Kidney tubule cell (primary cell): ENCODE data around the gene CDYL2.

Experiments
- DNase-seq: peaks from one replicate; pipeline ENCODE4 v3.0.0-alpha.2; 2018; ENCODE audit warnings: low spot score

CDYL2 gene

GRCh38 chr16:80594756-80595155 is 209.6 kb downstream of the CDYL2 start:
- DNase-seq = no peak

- DNase-seq = no peak
These were observed 212.1 kb downstream of the CDYL2 start for GRCh38 chr16:80592273-80592672.

GRCh38 chr16:80591071-80591915 is 213.1 kb downstream of the CDYL2 start:
- no peak for DNase-seq

- no peak for DNase-seq
These were observed 217.3 kb downstream of the CDYL2 start for GRCh38 chr16:80587071-80587470.

GRCh38 chr16:80586476-80586875 is 217.9 kb downstream of the CDYL2 start:
- no peak for DNase-seq

- no peak for DNase-seq
These were observed 218.6 kb downstream of the CDYL2 start for GRCh38 chr16:80585764-80586163.

- peak; percentile 66 for DNase-seq
These were observed 220.9 kb downstream of the CDYL2 start for GRCh38 chr16:80583466-80583865.

- DNase-seq = peak; percentile 57
These were observed 224.1 kb downstream of the CDYL2 start for GRCh38 chr16:80580109-80580832.

GRCh38 chr16:80577485-80578280 is 226.7 kb downstream of the CDYL2 start:
- DNase-seq = no peak

GRCh38 chr16:80576343-80576912 is 228.0 kb downstream of the CDYL2 start:
- no peak for DNase-seq

- DNase-seq = no peak
These were observed 230.7 kb downstream of the CDYL2 start for GRCh38 chr16:80573700-80574120.

- DNase-seq = no peak
These were observed 234.3 kb downstream of the CDYL2 start for GRCh38 chr16:80570106-80570478.

- peak; percentile 48 for DNase-seq
These were observed 234.8 kb downstream of the CDYL2 start for GRCh38 chr16:80569440-80570105.

- DNase-seq = no peak
These were observed 240.0 kb downstream of the CDYL2 start for GRCh38 chr16:80564394-80564793.

GRCh38 chr16:80563066-80563465 is 241.3 kb downstream of the CDYL2 start:
- no peak for DNase-seq

GRCh38 chr16:80559369-80559768 is 245.0 kb downstream of the CDYL2 start:
- DNase-seq = no peak

GRCh38 chr16:80557037-80557436 is 247.4 kb downstream of the CDYL2 start:
- no peak for DNase-seq

- DNase-seq = no peak
These were observed 247.9 kb downstream of the CDYL2 start for GRCh38 chr16:80556481-80556880.

GRCh38 chr16:80554033-80554432 is 250.4 kb downstream of the CDYL2 start:
- no peak for DNase-seq

GRCh38 chr16:80552277-80552676 is 252.1 kb downstream of the CDYL2 start:
- no peak for DNase-seq
